Stimulated activated CD8-positive, alpha-beta memory T cell treated with anti-CD3 and anti-CD28 coated beads, Interleukin-15, amount 100 ng/mL, for 1 hour (primary cell): Measurements from ENCODE around the gene NUFIP1.
A peak's percentile ranks its signal among the peaks of the same experiment; 100 is the strongest.
"Not testable (repeated sequence)": the region's sequence is repeated elsewhere in the genome, so short reads cannot be mapped to it uniquely, and the experiment has no call there.

Source experiments
- DNase-seq: peaks from one replicate; pipeline ENCODE4 v3.0.0-alpha.2; 2020; ENCODE audit warnings: low read depth

NUFIP1 gene

DNA sequence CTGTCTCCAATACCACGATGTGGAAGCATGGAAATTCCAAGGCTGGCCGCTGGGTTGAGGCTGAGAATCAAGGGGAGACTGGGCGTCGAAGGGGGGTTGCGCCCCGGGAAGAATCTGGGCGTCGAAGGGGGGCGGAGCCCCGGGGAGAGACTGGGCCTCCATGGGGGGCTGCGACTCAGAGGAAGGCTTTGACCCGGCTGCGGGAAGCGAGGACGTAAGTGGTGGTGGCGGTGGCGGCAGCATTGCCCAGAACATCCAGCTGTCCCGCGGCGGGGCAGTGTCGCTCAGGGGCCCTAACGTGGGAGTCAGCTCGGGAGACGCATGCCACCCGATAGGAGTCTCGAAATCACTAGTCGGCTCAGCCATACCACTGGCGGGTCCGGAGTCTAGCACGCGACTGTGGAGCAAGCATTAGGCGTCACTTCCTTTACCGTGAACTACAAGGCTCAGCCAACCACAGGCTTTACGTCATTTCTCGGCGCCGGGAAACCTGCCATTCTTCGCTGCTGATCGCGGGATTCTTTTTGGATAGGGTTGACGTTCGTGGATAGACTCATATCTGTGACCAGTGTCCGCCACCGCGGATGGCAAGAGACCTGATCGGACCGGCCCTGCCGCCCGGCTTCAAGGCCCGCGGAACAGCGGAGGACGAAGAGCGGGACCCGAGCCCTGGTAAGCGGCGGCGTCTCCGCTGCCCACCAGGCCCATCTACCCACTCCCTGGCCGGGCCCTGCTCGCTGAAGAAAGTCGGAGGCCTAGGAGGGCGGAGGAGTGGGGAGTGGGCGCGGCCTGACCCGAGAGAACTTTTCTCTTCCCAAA lies at the start of gene NUFIP1, which contains the start of gene GPALPP1:
Gene NUFIP1, minus strand, starts transcription at position 401 of the 819 bp plus-strand sequence. Its CDS starts 35 bp downstream, at position 366.
Gene GPALPP1, plus strand, starts transcription at position 468 of the 819 bp plus-strand sequence. Its CDS starts 117 bp downstream, at position 585.
- peak; percentile 86 for DNase-seq

DNA sequence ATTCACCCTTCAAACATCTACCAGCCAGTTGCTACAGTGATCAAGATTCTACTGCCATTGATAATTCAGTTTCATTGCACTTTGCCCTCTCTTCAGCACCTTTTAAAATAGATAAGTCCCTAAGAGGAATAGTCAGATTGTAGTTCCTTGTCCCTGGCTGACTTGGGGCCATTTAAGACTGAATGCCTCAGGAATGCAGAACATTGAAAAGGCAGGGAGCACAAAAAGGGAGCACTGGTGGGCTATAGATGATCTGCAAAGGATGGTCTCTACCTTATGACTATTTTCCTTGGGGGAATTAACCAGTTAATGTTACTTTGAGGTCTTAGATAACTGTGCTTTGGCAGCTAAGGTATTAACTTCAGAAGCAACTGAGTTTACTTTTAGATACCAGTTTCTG lies 46.9 kb upstream of the NUFIP1 start:
- DNase-seq, result no peak

DNA sequence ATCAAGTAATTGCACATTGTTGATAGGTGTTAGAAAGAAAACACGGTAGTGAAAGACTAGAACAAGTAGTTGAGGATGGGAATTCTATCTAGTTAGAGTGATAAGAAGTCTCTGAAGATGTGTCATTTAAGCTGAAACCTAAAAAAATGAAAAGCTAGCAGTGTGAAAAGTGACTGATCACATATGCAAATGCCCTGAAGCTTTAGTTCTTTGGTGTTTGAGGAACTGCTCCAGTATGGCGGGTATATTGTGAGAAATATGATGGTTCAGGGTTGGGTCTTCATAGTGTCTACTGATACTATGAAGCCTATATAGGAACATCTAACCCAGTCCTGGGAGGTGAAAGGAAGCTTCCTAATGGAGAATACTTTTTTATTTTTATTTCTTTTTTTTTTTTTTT lies 45.1 kb upstream of the NUFIP1 start:
- no peak for DNase-seq

DNA sequence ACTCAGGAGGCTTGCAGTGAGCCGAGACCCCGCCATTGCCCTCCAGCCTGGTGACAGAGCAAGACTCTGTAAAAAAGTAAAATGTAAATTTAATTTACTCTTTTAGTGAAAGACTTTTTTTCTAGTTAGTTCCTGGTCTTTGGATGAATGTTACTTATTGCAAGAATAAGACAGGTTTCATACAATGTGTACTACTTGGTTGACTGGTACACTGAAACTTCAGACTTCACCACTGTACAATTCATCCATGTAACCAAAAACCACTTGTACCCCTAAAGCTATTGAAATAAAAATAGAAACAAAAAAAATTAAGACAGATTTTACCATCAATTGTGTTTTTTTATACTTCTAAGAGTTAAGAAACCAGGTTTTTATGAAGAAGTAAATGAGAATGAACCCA lies 35.6 kb upstream of the NUFIP1 start:
- DNase-seq, result no peak

DNA sequence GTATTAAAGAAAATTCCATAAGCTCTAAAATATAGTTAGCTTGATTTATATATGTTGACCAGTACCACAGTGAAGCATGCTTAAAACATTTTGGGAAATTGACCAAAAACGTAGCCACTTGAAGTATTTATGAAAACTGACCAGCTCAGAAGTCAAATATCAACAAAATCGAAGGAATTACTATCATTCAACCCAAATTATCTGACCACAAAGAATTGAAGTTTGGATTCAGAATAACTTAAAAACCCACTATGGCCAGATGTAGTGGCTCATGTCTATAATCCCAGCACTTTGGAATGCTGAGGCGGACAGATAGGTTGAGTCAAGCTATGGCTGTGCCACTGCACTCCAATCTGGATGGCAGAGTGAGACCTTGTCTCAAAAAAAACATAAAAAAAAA lies 32.0 kb upstream of the NUFIP1 start:
- DNase-seq, result no peak

DNA sequence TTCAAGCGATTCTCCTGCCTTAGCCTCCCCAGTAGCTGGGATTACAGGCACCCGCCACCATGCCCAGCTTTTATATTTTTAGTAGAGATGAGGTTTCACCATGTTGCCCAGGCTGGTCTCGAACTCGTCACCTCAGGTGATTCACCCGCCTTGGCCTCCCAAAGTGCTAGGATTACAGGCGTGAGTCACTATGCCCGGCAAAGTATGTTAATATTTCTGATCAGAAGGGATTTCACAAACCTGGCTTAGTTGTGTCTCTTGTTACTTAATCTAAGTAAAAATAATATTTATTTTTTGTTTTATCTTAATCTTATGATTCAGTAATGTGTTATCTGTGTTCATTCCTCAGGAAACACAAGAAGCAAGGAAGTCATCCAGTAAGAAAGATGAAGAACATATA lies 30.7 kb upstream of the NUFIP1 start:
- DNase-seq, result not testable (repeated sequence)

DNA sequence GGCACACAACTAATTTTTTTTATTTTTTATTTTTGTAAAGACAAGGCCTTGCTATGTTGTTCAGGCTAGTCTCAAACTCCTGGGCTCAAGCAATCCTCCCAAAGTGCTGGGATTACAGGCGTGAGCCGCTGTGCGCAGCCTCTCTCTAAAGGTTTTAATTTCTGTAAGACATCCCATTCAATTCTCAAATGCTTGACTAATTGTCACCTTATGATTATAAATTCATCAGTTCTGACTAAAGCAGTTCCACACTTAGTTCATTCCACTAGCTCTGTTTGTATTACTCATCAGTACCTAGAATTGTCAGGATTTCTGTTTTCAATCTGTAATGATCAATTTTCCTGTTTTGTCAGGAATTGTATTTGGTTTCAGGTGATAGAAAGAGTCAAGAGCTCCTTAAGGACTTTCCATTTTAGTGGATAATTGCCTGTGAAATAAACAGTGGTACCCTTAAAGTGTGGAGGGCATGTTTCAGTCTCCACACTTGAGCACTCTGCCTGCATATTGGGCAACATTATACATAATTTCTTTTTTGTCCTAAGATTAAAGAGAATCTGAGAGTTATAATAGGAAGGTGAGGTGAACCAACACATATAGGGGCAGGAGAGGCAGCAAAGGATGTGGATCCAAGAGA lies 27.6 kb upstream of the NUFIP1 start:
- DNase-seq, result no peak

DNA sequence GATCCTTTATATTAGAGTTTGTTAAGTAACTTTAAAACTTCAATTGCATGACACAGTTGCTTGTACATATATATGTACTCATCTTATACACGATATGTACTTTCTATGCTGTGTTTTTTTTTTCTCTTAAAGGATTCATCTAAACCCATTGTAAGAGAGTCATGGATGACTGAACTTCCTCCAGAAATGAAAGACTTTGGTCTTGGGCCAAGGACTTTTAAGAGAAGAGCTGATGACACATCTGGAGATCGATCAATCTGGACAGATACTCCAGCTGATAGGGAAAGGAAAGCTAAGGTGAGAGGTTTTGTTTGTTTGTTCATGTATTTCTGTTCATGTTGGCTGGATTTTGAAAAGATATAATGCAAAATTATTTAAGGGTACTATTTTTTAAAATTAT lies 26.0 kb upstream of the NUFIP1 start:
- DNase-seq, result no peak

DNA sequence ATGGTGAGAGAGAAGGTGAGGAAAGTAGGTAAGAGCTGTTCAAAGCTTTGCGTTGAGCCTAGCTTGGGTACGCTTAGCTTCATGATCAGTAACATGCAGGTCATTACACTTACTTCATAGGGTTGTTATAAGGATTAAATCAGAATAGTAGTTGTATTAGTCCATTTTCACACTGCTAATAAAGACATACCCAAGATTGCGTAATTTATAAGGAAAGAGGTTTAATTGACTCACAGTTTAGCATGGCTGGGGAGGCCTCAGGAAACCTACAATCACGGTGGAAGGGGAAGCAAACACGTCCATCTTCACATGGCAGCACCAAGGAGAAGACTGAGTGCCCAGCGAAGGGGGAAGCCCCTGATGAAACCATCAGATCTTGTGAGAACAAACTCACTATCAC lies 21.9 kb upstream of the NUFIP1 start:
- no peak for DNase-seq

DNA sequence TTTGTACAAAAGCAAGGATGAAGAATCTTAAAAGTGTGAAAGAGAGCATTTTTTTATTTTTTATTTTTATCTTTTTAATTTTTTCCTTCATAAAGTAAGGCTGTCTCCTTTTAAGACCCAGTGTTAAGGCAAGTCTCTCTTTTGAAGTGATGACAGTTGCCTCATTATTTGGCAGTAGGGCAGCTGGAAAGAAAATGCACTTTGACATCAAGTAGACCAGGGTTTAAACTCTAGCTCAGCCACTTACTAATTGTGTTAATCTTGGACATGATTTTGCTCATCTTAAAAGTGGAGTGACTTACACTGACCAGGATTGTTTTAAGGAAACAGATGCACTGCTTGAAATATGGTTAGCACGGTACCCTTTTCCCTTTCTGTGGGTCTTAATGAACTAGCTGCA lies 18.6 kb upstream of the NUFIP1 start:
- DNase-seq, result no peak

DNA sequence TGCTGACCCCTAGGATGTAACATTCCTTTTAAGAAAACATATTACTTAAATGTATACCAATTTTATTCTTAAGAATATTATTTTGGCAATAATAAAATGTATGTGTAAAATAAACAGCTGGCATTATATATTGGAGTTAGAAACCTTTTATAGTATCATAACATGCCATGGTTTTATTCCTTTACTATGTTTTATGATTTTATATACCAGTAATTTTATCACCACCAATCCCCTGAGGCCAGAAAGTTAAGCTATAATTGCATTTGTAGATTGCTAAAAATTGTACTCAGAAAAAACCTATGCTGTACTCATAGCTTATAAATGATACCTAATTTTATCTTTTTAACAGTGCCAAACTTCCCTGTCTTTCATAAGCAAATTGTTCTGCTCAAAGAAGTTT lies 18.0 kb upstream of the NUFIP1 start:
- no peak for DNase-seq

DNA sequence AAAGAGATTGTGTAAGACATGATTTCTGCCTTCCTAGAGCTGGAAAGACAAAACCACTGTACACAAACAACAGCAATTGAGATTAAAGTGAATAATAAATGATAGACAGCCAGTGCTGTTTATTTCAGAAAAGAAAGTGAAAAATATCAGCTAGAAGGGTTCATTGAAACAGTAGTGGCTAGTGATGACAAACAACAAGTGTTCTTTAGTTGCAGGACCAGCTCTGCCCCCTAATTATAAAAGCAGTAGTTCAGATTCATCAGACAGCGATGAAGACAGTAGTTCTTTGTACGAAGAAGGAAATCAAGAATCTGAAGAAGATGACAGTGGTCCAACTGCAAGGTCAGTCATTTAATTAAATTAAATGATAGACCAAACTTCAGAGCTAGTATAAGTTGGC lies 14.8 kb upstream of the NUFIP1 start:
- no peak for DNase-seq

DNA sequence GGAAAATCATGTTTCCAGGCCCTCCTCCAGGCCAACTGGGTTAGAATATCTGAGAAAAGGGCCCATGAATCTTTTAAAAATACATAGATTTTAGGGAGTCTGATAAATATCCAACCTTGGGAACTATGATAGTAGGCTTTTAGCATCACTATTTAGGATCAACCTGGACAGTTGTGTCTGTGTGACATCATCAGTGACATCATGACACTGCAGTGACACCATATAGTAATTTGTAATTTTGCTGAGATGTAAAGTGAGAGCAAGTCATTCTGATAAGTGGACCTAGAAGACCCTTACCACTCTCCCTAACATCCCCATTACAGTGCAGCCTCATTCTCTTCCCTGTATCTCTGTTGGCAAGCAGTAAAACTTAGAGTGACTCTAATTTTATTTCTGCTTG lies 14.1 kb upstream of the NUFIP1 start:
- no peak for DNase-seq

DNA sequence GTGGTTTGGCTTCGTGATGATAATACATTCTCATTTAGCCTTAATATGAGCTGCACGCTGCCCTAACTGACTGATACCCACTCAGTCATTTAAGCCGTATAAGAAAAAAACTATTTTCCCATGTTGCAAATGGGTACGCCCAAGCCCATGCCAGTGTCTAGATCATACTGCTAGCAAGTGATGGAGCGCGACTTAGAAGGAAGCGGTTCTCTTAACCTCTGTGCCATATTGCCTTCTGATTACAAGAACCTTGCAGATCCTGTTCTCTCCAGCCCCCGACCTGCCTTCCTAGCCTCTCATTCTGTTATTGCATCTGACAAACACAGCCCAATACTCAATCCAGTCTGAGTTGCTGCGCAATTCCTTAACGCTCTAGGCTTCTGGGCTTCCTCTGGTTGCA lies 670 bp upstream of the NUFIP1 start:
- DNase-seq, result no peak

DNA sequence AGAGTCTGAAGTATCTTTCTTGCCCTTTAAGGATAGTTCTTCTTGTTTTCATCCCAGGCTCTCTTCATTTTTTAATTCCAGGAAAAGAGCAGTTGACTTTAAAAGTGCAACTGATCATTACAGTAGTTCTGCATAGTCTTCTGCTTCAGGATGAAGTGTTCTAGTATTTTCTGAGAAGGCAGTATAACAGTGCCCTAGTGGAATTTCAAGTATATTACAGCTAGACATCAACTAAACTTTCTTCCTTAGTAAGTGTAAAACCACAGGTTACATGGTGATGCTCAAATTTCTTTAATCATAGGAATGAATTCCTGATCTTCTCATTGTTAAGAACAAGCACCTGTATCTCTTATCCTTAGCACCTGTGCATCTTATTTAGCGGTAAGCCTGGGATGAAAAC lies 10.9 kb downstream of the NUFIP1 start:
- no peak for DNase-seq

DNA sequence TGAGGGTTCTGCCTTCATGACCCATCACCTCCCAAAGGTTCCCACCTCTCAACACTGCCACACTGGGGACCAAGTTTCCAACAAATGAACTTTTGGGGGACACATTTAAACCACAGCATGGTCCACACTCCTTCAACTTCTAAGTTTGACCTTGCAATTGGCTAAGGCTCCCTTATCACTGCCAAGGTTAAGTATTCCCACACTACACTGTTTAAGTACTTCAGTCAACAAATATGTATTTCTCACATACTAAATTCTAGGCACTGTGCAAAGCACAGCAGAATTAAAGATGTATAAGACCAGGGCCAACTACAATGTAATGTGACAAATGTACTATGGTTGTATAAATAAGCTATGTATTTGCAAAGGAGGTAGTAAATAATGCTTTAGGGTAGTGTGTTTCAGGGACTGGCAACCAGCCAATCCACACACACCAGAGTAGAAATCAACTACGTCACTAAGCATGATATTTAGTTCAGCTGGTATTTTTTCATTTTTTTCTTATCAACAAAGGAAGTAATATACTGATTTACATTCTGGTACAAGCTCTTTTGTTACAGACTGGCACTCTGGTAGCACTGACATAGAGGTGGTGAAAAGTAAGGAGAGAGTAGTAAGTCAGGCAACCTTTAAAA lies 12.2 kb downstream of the NUFIP1 start:
- no peak for DNase-seq

DNA sequence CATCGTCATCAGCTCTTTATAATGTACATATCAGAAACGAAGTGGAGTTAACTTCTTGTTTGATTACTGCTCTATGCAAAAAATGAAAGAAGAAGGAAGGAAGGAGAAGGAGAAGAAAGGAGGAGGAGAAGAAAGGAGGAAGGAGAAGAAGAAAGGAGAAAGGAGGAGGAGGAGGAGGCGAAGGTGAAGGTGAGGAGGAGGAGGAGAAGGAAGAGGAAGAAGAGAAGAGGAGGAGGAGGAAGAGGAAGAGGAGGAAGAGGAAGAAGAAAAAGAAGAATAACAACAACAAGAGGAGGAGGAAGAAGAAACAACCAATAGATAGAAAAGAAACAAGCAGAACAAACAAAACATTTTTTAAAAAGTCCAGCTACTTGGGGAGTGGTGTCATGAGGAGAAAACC lies 13.1 kb downstream of the NUFIP1 start:
- DNase-seq, result no peak

DNA sequence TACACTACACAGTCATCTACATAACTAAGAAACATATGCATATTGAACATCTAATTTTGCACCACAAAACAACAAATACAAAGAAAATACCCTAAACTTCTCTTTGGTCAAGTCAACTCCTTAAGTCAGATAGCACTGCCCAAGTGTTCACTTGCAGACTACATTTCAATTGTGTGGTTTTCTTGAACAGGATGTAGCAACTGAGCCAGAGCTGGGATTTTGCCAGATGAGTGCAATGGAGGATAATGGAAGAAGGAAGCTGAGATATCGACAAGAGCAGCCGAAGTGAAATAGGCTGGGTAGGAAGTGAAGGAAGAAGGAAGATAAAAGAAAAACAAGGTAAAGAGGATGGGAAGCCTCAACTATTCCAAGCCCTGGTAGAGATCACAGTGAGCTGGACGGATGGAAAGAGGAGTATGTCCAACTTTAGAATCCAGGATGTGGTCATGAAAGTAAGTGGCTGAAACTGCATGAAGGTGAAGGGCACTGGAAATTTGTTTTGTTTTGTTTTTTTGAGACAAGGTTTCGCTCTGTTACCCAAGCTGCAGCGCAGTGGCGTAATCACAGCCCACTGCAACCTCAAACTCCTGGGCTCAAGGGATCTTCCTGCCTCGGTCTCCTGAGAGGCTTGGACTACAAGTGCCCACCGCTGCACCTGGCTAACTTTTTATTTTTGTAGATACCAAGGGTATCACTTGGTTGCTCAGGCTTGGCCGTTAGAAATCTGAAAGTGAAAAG lies 15.0 kb downstream of the NUFIP1 start:
- DNase-seq, result no peak

DNA sequence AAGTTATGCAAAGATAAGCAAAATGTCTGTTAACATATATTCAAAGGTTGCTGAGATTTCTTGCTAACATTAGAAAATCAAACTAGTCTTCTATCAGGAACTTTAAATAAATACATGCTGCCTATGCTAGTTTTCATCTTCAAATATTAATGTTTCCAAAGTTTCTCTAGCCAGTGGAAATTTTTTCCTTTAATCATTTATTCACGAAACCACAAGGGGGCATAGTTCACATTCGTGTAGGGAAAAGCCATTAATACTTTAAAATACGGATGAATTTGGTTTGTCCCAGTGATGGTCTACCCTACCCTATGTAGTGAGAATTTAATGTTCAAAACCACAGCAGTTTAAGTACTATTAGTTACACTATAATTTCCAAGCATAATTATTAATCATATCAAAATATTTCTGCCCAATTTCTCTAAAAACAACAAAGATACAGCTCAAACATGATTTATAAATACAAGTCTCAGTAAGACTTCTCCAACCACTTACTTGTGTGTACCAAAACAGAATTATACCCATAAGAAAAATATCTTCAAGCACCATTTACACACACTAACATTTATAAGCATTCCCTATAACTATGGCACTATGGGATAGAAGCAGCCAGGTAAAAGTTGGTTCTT lies 16.2 kb downstream of the NUFIP1 start:
- DNase-seq, result no peak

DNA sequence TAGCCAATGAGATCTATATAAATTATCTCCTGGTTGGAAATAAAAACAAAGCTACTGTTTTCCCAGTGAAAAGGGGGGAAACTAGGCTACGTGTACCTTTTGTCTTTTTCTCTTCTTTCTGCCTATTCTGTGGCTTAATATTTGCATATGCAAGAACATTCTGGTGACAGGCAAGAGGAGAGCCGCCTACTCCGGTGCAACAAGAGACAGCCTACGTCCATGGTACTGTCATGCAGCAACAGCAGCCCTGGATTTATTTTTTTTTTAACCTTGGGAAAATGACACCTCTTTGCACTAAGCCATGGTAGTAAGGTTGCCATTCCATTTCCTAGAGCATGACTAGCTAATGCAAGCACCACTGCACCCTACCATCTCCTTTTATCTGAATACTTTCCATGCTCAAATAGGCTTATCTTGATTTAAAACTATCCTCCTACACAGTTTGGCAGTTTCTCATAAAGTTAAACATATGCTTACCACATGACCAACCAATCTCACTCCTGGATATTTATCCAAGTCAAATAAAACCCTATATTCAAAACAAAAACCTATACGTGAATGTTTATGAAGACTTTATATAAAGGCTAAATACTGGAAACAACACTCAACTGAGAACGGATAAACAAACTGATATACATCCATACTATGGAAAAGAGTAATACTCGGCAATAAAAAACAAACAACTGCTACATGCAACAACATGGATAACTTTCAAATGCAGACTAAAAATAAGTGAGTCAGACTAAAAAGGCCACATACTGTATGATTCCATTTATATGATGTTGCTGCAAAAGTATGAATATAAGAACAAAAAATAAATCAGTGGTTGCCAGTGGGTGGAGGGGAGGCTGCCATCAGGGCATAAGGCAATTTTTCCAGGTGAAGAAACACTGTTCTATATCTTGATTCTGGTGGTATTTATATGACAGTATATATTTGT lies 17.3 kb downstream of the NUFIP1 start:
- no peak for DNase-seq
